CD4-positive, alpha-beta T cell treated with Interleukin-17A for 1 hour (primary cell): ENCODE data around the gene EDNRB.
"Not testable (repeated sequence)": the region's sequence is repeated elsewhere in the genome, so short reads cannot be mapped to it uniquely, and the experiment has no call there.

Experiments used
- DNase-seq: peaks from one replicate; pipeline ENCODE4 v3.0.0-alpha.2; 2020

Gene EDNRB

DNA sequence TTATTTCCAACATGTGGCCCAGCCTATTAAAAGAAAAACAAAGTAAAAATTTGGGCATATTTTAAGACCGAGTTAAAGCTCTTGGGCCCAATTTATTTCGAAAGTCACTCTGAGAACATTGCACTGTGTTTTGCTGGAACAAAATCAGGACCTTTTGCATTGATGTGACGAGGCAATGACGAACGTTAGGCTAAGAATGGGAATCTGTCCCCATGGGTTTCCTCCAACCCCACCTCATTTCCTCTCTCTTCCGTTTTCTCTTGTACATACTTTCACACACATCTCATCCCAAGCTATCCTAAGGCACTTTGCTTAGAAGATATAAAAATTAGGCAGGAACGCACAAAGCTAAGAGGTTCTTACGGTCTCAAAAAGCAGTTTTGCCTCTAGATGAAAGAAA is 22.1 kb downstream of the EDNRB start:
- no peak for DNase-seq

DNA sequence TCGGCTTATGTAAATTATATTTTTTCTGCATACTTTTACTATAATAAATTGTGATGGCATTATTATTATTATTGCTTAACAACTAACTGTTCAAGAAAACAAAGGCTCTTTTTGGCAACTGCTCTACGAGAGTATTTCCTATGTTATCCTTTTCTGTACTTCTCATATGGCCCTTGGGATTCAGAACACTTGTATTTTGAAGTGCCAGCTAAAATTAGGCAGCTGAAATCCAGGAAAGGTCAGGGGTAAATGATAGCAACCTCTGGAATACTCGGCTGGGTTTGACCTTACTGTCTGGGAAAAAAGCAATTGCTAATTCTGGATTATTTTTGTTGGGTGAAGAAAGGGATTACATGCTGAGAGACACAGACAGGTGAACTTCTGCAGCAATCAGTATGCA is 23.9 kb downstream of the EDNRB start:
- DNase-seq = no peak

DNA sequence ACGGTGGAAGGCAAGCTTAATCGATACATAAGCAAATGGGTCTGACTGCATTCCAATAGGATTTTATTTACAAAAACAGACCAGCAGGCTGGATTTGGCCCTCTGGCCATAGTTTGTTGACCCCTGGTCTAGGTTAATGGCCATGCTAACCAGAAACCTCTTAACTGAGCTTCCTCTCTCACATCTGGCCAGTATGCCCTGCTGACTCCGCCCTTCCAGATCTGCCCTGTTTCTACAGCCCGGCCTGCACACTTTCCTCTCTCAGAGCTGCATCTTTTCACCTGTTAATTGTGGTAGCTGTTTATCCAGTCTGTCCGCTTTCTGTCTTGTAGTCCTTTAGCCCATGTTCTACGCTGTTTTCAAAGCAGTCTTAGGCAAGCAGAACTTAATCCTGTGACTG is 25.6 kb downstream of the EDNRB start:
- DNase-seq = no peak

DNA sequence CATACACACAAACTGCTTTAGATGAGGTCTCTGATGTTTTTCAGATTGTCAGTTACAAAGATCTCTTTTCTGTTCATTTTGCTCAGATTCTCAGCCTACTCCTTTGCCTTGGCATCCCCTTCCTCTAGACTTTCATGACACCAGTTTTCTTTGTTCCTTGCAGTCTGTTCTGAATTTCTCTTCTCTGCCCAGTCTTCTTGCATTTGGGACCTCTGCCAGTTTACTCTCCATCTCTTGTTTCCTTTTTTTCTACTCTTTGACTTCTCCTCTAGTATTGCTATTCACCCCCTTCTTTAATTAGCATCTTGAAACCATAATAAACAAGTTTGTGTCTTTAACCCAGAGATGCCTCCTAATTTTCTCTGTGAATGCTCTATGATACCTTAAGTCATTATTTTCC is 26.1 kb downstream of the EDNRB start:
- DNase-seq = no peak

DNA sequence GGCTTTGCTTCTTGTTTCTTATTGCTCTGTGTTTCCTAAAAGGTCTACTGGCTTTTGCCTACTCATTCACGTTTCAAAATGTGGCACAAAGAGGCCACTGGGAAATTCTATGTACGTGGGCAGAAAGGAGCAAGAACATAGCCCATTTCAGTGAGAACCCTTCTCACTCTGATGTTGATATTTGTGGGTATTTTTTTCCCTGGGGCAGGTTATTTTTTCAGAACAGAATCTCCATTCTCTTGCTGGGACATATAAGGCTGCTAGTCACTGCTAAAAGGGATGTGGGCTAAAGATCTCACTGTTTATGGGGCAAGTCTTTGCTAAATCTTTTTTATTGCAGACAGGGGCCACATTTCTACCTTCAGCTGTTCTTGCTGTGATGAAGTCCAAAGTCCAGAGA is 27.1 kb downstream of the EDNRB start:
- DNase-seq = no peak

DNA sequence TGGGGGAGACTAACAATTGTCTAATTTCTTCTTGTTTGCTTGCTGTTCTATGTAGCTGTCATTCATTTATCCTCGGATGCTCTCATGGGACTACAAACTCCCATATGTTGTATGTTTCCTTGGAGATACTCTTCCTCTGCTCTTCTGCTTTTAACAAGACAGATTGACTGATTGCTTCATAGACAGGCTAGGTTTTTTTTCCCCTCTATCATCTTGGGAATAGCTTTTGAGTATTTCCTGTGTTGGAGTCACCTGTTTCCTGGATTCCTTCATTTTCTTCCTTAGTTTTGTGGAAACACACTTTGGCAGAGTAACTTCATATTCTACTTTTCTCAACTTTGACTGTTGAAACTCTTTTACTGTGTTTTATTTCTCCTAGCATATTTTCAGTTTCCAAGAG is 27.6 kb downstream of the EDNRB start:
- DNase-seq = no peak

DNA sequence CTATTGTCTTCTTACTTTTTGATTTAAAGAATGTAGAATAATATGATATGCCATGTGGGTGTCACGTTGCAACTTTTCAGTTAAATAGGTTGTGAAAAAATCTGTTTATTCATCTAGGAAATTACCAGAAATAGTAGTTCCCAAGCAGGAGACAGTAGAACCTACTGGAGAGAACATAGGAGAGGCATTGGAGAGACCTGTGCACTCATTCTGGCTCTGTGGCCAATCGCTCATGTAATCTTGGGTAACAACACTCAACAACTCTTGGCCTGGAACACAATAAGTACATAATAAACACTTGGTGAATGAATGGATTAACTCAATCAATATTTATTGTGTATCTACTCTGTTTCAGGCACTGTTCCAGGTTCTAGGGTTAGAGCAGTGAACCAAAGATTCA is 35.3 kb downstream of the EDNRB start:
- DNase-seq = no peak

DNA sequence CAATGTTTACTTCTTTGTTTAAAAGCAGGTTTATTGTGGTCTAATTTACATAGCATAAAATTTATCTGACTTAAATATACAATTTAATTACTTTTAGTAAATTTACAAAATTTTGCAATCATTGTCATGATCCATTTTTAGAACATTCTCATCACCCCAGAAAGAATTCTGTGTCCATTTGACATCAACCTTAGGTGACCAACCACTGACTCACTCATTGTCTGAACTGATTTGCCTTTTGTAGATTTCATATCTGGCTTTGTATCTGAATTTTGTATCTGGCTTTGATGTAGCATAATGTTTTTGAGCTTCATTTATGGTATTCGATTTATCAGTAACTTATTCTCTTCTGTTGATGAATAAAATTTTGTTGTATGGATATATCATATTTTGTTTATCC is 40.4 kb downstream of the EDNRB start:
- DNase-seq = no peak

DNA sequence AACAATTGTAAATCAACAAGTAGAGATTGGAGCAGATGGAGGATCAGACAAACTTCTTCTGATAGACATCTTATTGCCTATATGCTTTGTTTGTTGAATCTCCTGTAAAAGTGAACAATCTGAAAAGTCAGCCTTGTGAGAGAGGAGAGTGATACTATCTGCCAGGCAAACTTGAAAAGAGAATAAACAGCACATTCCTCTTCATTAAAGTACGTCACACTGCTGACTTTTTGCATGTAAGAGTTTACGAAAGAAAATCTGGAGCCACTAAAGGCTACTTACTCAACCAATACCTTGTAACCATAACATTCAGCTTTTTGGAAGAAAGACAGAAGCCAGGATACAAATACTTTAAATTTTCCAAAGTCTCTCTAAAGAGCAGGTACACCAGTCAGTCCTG is 42.5 kb downstream of the EDNRB start:
- DNase-seq = no peak

DNA sequence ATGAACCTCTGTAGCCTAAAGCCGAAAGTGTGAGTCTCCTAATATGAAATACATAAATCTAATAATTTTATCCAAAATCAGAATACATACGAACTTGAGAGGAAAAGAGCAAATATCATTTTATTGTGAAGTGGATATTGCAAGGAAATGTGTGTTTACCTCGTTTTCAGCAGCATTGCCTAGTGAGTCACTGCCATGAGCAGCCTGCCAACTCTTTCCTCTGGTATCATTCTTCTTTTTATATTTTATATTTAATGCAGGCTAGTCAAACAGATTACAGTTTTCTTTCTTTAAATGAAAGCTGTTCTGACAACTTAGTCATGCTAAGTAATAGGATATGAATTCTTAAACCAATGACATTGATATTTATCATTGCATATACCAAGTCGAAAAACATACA is 44.2 kb downstream of the EDNRB start:
- DNase-seq = no peak

DNA sequence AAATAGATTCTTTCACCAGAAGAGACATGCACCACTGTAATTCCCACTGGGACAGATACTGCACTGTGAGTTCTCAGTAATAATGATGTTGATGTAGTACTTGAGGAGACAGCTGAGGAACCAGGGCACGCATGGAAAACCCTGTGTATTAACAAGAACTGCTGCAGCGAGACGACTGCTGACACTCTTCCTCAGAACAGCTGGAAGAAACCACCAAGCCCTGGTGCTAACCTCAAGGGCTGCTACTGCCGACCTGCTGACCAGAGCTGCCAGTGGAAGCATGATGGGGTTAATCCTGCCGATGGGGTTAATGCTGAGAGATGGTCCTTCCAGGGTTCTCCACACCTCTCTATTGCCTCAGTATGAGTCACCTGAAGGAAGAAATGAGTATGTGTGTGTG is 45.6 kb downstream of the EDNRB start:
- DNase-seq = no peak

DNA sequence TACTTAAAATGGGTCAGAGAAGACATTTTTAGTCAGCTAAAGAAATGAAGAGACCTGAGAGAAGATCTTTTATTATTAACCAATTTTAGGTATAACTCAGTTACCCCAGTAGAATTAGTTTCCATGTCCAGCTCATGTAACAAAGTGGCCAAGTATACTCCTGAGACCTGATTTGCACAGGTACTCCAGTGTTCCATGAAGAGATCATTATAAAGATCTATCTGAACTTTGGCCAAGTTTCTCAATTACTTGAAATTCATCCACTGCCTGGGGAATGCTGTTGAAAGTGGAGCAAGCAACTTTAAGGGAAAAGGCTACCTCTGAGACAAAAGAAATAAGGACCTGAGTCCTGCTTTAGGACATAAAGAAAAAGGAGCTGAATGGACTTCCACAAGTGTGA is 47.0 kb downstream of the EDNRB start:
- no peak for DNase-seq

DNA sequence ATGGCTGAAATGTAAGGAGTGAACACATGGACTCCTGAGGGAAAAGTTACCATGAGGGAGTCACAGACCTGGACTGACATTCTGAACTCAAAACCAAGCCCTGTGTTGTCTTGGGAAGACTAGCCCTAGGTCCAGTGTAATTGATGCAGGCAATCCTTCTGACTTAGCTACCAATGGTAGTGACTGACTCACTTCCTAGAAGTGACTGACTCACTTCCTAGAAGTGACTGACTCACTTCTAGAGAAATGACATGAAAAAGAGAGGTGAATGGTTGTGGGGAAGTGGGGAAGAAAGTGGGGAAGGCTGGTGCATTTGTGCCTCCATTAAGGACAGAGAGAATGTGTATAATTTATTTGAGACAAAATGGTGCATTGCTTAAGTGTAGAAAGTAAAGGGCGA is 49.9 kb downstream of the EDNRB start:
- no peak for DNase-seq

DNA sequence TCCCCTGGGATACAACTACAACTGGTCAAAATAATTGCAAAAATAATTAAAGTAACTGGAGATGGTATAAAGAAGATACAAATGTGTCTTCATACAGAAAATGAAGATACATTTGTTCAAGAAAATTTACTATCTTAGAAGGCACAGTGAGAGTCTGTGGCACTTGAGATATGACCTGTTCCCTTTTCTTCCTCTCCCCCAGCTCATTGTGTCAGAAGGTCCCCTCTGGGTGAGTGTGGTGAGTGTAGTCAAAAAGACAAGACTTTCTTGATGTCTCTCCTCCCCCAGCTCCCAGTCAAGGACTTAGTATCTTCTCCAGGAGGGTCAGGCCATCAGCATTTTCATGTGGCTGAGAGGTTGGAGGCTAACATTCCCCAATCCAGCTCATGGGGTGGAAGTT is 51.7 kb downstream of the EDNRB start:
- no peak for DNase-seq

DNA sequence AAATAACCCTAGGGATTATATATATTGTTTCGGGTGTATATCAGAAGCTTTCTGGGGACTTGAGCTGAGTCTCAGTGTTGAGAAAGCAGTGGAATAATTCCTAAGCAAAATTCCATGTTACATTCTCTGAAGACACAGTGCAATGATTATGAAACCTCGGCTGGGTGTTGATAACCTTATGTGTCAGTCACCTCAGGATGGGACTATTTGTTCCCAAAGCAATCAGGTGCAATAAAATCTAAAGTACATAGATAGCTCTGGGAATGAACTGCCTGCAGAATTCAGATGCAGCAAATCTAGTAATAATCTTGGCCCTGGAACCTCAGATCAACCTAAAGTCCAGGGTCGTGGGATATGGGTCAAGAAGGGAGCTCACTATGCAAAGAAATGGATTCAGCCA is 53.0 kb downstream of the EDNRB start:
- DNase-seq = no peak

DNA sequence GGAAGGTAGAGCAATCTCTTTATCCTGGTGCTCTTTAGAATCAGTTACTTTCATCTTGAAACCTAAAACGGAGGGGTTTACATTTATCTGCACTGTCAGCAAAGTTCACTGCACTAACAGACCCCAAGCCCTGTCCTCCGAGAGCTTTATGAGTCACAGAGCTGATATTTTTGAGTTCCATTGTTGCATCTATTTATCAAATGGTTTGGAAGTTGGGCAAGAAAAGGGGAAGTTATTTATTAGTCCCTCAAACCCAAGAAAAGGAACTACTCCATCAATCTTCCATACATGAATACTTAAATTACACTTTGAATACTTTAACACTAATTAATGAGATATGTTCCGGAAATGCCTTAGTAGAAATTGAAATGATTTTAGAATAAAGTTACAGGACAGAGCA is 55.5 kb downstream of the EDNRB start:
- DNase-seq = no peak

DNA sequence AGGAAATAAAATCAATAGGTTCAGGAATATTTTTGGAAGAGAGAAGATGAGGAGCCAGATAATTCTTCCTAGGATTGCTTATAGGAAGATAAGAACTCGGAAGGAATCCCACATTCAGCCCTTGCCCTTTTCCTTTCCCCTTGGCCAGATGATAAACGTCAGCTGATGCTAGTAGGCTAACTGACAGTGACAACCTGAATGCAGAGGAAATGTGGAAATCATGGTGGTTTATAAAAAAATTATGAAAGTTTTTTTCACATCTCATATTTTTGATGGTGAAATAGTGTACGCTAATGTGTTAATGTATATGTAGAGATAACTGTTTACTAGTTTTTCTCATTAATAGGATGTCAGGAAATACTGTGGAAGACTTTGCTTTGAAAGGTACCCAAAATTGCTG is 56.9 kb downstream of the EDNRB start:
- DNase-seq = no peak

DNA sequence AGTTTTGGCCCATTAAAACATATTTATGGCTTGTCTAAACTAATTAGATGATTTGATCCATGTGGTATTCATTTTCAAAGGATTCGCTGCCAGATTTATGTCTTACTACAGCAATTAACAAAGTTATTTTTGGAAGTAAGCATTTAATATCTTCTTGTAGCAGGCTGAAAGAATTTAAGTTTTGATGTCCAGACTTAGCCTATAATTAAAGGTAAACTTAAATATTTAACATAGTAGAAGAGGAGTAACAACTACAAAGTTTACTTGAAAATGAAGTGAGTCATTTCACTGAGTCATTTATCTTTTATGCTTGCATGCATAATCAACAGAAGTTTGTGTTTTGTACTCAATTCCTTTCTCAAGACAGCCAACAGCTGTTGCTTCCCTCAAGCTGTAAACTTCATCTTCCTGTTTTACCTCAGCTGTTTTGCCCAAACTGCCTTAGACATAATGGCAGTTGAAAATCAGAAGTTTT is 58.1 kb downstream of the EDNRB start:
- no peak for DNase-seq

DNA sequence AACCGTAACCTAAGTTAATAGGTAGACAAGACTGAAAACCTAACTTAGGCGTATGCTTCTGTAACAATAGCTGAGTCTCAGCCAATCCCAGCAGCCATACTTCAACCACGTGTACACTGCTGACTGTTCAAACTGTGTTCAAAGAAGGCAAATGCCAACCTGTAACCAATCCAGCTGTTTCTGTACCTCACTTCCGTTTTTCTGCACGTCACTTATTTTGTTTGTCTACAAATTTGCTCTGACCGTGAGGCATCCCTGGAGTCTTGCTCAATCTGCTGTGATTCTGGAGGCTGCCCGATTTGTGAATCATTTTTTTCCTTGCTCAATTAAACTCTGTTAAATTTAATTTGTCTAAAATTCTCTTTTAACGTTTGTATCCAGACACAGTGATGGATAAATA is 59.2 kb downstream of the EDNRB start:
- DNase-seq = no peak

DNA sequence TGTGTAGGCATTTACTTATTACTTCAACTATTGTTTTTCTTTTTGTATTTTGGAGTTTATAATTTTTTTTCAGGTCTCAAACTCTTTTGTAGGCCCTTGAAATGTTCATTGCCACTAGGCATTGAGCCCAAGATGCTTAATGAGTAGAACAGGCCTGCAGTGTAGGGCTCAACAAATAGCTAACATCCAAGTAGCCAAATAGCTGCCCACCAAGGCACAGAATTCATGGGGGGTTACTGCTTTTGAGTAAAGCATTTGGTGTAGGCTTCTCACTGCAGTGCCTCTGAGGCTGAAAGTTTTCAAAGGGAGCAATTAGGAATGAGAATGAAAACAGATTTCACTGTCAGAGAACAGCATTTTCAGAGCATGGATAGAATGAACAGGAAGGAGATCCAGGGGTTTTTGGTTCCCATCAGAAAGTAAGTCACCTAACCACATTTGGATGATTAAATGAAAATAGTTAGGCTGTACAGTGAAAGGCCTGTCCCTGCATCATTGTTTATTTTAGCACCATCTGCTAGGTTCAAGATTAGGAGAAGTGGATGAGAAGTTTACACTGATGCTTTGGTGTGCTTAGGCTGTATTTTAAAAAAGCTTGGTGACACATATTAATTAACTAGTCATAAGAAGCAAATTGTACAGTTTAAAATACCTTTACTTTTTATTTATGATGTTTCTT is 61.0 kb downstream of the EDNRB start:
- DNase-seq = no peak

DNA sequence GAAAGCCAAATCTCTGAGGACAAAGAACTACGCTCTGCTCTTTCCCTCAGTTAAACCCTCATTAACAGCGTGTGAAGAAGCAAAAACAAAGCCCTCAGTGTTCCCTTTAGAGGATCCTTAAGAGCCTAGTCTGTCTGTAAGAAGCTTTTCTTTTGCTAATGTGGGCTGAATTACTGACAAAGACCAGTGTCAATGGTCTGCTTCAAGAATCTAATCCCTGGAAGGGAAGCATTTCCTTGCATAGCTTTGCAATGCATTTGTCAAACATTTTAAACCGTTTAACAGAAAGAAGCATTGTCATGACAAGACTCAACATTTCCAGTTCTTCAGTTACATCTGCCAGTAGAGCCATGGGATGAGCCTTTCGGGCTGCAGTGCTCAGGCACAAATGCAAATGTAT is 64.9 kb downstream of the EDNRB start:
- no peak for DNase-seq

DNA sequence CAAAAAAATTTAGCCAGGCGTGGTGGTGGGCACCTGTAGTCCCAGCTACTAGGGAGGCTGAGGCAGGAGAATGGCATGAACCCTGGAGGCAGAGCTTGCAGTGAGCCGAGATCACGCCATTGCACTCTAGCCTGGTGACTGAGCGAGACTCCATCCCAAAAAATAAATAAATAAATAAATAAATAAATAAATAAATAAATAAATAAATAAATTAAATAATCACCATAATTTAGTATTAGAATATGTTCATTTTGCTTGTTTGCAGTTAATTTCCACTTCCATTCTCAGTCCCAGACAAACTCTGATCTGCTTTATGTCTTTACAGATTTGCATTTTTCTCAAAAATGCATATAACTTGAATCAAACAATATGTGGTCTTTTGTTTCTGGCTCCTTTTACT is 70.6 kb downstream of the EDNRB start:
- DNase-seq = not testable (repeated sequence)

DNA sequence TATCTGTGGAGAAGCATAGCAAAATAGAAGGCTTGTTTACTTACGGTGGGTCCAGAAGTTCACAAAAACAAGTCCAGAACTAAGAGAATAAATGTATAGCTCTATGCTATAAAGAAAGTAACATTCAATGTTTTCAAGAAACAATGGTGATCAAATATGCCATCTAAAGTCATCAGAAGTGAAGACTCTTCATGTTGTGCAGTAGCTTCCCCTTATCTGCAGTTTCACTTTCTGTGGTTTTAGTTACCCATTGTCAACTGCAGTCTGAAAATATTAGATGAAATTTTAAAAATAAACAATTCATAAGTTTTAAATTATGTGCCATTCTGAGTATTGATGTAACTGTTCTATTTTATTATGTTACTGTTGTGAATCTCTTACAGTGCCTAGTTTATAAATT is 72.5 kb downstream of the EDNRB start:
- DNase-seq = no peak
